GM23338 (cell line): ENCODE data around the gene PPP2R5B. TPM values are rescaled to one million over a fixed set of nuclear protein-coding genes. Genes with fewer than 3 reads are reported as not detected.

Experiments
- ATAC-seq: fragments of 200-7000 bp; cut with Tn5 transposase; 3 replicates; pipeline ENCODE4 v1.9.1; 2020
- DNase-seq: peaks from one replicate; pipeline ENCODE4 v3.0.0-alpha.2; 2015; ENCODE audit warnings: low spot score
- H2AFZ ChIP-seq: fragments of 200-600 bp; sonication (generic); 2 replicates; pipeline ENCODE4 v1.8.0; 2016; ENCODE audit warnings: antibody characterized with exemption, mild to moderate bottlenecking, moderate library complexity
- H3F3A ChIP-seq: fragments of 200-600 bp; sonication (generic); replicated peaks from 2 replicates; pipeline ENCODE4 v1.8.0; 2017; ENCODE audit warnings: antibody characterized with exemption, mixed run types, low read depth
- H3K27ac ChIP-seq: fragments of 200-600 bp; sonication (generic); 2 replicates; pipeline ENCODE4 v1.6.1; 2016; ENCODE audit warnings: low read depth
- H3K27me3 ChIP-seq: fragments of 200-600 bp; sonication (generic); 2 replicates; pipeline ENCODE4 v1.8.0; 2016; ENCODE audit warnings: mild to moderate bottlenecking, mixed run types, moderate library complexity; ENCODE audit not compliant: insufficient read depth
- H3K36me3 ChIP-seq: fragments of 200-600 bp; sonication (generic); 2 replicates; pipeline ENCODE4 v1.8.0; 2016; ENCODE audit warnings: mild to moderate bottlenecking; ENCODE audit not compliant: insufficient read depth
- H3K4me1 ChIP-seq: fragments of 200-600 bp; sonication (generic); 2 replicates; pipeline ENCODE4 v1.8.0; 2016; ENCODE audit warnings: mild to moderate bottlenecking, moderate library complexity; ENCODE audit not compliant: insufficient read depth
- H3K4me2 ChIP-seq: fragments of 200-600 bp; sonication (generic); 2 replicates; pipeline ENCODE4 v1.7.1; 2017; ENCODE audit warnings: mixed run types
- H3K4me3 ChIP-seq: fragments of 200-600 bp; sonication (generic); 2 replicates; pipeline ENCODE4 v1.6.1; 2016; ENCODE audit warnings: mixed run types
- H3K79me2 ChIP-seq: fragments of 200-600 bp; sonication (generic); replicated peaks from 2 replicates; pipeline ENCODE4 v1.8.0; 2017; ENCODE audit warnings: mild to moderate bottlenecking; ENCODE audit not compliant: insufficient read depth
- H3K9me2 ChIP-seq: fragments of 200-600 bp; sonication (generic); 2 replicates; pipeline ENCODE4 v1.8.0; 2017; ENCODE audit not compliant: insufficient read depth
- H4K20me1 ChIP-seq: fragments of 200-600 bp; sonication (generic); replicated peaks from 2 replicates; pipeline ENCODE4 v1.8.0; 2017; ENCODE audit warnings: mild to moderate bottlenecking; ENCODE audit not compliant: insufficient read depth
- H3K27ac Mint-ChIP-seq: 2 replicates; pipeline ENCODE4 v1.8.0; 2020; ENCODE audit warnings: inconsistent platforms, mild to moderate bottlenecking, moderate library complexity, mixed read lengths
- H3K27me3 Mint-ChIP-seq: 3 replicates; pipeline ENCODE4 v1.8.0; 2022; ENCODE audit warnings: low read depth, mild to moderate bottlenecking, moderate library complexity, mixed read lengths, inconsistent platforms; ENCODE audit not compliant: insufficient read depth, poor library complexity
- H3K36me3 Mint-ChIP-seq: 3 replicates; pipeline ENCODE4 v1.8.0; 2021; ENCODE audit warnings: low read depth, mild to moderate bottlenecking, inconsistent platforms, moderate library complexity, mixed read lengths
- H3K4me1 Mint-ChIP-seq: 3 replicates; pipeline ENCODE4 v1.8.0; 2020; ENCODE audit warnings: mild to moderate bottlenecking, inconsistent platforms, mixed read lengths
- H3K4me3 Mint-ChIP-seq: 3 replicates; pipeline ENCODE4 v1.8.0; 2021; ENCODE audit warnings: moderate library complexity, mild to moderate bottlenecking, inconsistent platforms, mixed read lengths
- H3K9me3 Mint-ChIP-seq: 3 replicates; pipeline ENCODE4 v1.8.0; 2020; ENCODE audit warnings: moderate library complexity, mild to moderate bottlenecking, inconsistent platforms, mixed read lengths
- CREB1 ChIP-seq: fragments of 250-450 bp; sonication (Bioruptor Pico); IDR thresholded peaks from 2 replicates; pipeline ENCODE4 v1.5.0; 2020; ENCODE audit warnings: low read depth, mild to moderate bottlenecking, moderate library complexity
- EZH2 ChIP-seq: fragments of 200-600 bp; sonication (generic); IDR thresholded peaks from one replicate; pipeline ENCODE4 v1.8.0; 2017; ENCODE audit warnings: antibody characterized with exemption, mild to moderate bottlenecking, low read depth; ENCODE audit not compliant: unreplicated experiment
- EZH2phosphoT487 ChIP-seq: fragments of 200-600 bp; sonication (generic); IDR thresholded peaks from one replicate; pipeline ENCODE4 v1.8.1; 2018; ENCODE audit warnings: antibody characterized with exemption; ENCODE audit not compliant: unreplicated experiment
- JUNB ChIP-seq: IDR thresholded peaks from one replicate; pipeline ENCODE4 v1.6.1; 2016; ENCODE audit warnings: antibody characterized with exemption; ENCODE audit not compliant: unreplicated experiment
- NANOG ChIP-seq: IDR thresholded peaks from 2 replicates; pipeline ENCODE4 v1.6.1; 2016; ENCODE audit warnings: antibody characterized with exemption, borderline replicate concordance
- ZNF114 ChIP-seq: fragments of 250-450 bp; sonication (Bioruptor Pico); IDR thresholded peaks from 2 replicates; pipeline ENCODE4 v1.5.0; 2020; ENCODE audit warnings: mild to moderate bottlenecking, moderate library complexity
- ZNF331 ChIP-seq: fragments of 250-450 bp; sonication (Bioruptor Pico); IDR thresholded peaks from 2 replicates; pipeline ENCODE4 v1.5.0; 2020; ENCODE audit warnings: low read depth, mild to moderate bottlenecking, moderate library complexity
- polyA plus RNA-seq: library from polyadenylated mRNA; unstranded; fragments of >200 nt; fragmentation: Nextera tagmentation; extraction: Ambion mirVana; gene quantifications from 2 replicates; pipeline ENCODE4 v1.2.1, GENCODE V29; 2016
- total RNA-seq: library from RNA; depleted of rRNA; stranded (reverse); fragments of >200 nt; shearing (Covaris generic); gene quantifications from 2 replicates; pipeline ENCODE4 v1.2.3, GENCODE V29; 2014
- TF ChIP-seq, protein P1 (sequence below): IDR thresholded peaks from one replicate; pipeline ENCODE4 v1.6.1; 2018; ENCODE audit warnings: antibody characterized with exemption; ENCODE audit not compliant: unreplicated experiment
- TF ChIP-seq, protein P2 (sequence below): IDR thresholded peaks from 2 replicates; pipeline ENCODE4 v1.6.1; 2016; ENCODE audit warnings: antibody characterized with exemption

Gene PPP2R5B
- total and polyA plus RNA-seq, 2 experiments from 2014 or later = 2.8 to 5.8 TPM

DNA sequence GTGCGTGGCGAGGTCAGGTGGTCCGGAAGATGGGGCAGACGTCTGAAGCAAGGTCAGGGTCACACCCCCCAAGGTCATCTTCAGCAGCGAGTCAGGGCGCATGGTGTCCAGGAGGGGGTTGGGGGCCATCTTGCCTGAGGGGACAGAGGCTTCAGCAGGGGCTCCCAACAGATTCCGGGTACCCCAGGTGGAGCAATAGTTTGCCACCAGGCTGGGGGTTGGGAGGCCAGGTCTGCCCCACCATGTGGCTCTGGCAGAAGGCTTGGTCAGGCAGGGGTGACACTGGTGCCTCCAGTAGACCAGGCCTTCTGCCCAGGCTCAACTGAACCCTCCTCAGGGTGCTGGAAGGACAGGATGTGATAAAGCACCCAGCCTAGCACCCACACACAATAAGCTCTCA is 13.3 kb upstream of the PPP2R5B start (continued):
- TF ChIP-seq, protein P1, sequence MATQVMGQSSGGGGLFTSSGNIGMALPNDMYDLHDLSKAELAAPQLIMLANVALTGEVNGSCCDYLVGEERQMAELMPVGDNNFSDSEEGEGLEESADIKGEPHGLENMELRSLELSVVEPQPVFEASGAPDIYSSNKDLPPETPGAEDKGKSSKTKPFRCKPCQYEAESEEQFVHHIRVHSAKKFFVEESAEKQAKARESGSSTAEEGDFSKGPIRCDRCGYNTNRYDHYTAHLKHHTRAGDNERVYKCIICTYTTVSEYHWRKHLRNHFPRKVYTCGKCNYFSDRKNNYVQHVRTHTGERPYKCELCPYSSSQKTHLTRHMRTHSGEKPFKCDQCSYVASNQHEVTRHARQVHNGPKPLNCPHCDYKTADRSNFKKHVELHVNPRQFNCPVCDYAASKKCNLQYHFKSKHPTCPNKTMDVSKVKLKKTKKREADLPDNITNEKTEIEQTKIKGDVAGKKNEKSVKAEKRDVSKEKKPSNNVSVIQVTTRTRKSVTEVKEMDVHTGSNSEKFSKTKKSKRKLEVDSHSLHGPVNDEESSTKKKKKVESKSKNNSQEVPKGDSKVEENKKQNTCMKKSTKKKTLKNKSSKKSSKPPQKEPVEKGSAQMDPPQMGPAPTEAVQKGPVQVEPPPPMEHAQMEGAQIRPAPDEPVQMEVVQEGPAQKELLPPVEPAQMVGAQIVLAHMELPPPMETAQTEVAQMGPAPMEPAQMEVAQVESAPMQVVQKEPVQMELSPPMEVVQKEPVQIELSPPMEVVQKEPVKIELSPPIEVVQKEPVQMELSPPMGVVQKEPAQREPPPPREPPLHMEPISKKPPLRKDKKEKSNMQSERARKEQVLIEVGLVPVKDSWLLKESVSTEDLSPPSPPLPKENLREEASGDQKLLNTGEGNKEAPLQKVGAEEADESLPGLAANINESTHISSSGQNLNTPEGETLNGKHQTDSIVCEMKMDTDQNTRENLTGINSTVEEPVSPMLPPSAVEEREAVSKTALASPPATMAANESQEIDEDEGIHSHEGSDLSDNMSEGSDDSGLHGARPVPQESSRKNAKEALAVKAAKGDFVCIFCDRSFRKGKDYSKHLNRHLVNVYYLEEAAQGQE = no peak
- no peak for TF ChIP-seq CREB1 (CRISPR knock-in tag)

DNA sequence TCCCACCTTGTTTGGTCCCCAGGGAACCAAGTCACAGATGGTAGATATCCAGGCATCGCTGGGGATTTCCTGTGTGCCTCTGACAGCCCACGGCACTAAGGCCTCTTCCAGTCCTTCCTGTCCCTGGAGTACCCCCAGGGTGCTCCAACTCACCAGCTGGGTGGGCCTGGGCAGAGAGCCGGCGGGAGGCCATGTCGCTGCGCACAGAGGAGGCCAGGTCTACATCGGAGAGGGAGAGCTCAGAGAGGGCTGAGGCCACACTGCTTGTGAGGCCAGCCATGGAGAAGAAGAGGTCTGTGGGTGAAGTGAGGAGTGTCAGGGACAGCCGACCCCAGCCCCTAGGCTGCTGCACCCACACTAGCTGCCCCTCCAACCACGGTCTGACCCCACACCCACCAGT is 12.8 kb upstream of the PPP2R5B start:
- H3K4me1 Mint-ChIP-seq = peaks cover 9% of the 10 kb centered on the region; the same call in 2 of the 3 replicates
- H3K36me3 Mint-ChIP-seq = peaks cover 10% of the 10 kb centered on the region
- Histone ChIP-seq H3K4me1 (no peaks in the 10 kb centered on the region; the same call in 1 of the 2 replicates), H3F3A (no peaks in the 10 kb centered on the region), H3K4me2 (no peak overlapping the region), H3K27me3 (no peaks in the 10 kb centered on the region), H3K9me2 (no peaks in the 10 kb centered on the region), H4K20me1 (no peaks in the 10 kb centered on the region), H3K4me3 (no peak overlapping the region), H3K36me3 (no peaks in the 10 kb centered on the region), H2AFZ (no peak overlapping the region), H3K79me2 (no peaks in the 10 kb centered on the region; the same call in 1 of the 2 replicates), H3K27ac (no peak overlapping the region)
- DNase-seq (no peak), ATAC-seq (no peak)
- no peak overlapping the region for H3K27ac Mint-ChIP-seq
- no peaks in the 10 kb centered on the region; the same call in 2 of the 3 replicates for H3K9me3 Mint-ChIP-seq
- no peak overlapping the region for H3K4me3 Mint-ChIP-seq
- peaks cover 11% of the 10 kb centered on the region for H3K27me3 Mint-ChIP-seq
- TF ChIP-seq, protein P2, sequence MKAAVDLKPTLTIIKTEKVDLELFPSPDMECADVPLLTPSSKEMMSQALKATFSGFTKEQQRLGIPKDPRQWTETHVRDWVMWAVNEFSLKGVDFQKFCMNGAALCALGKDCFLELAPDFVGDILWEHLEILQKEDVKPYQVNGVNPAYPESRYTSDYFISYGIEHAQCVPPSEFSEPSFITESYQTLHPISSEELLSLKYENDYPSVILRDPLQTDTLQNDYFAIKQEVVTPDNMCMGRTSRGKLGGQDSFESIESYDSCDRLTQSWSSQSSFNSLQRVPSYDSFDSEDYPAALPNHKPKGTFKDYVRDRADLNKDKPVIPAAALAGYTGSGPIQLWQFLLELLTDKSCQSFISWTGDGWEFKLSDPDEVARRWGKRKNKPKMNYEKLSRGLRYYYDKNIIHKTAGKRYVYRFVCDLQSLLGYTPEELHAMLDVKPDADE = no peak
- TF ChIP-seq ZNF114 (CRISPR knock-in tag) (no peak), CREB1 (CRISPR knock-in tag) (no peak), NANOG (no peak), EZH2 (no peak), JUNB (no peak), ZNF331 (CRISPR knock-in tag) (no peak), EZH2phosphoT487 (no peak)
- TF ChIP-seq, protein P1 = no peak
